Colonic mucosa (tissue), 4 donors: ENCODE results near the gene STX16. TPM values are rescaled to one million over a fixed set of nuclear protein-coding genes. Genes with fewer than 3 reads are reported as not detected.
"Not testable (repeated sequence)": the region's sequence is repeated elsewhere in the genome, so short reads cannot be mapped to it uniquely, and the experiment has no call there.

Experiments
- DNase-seq: peaks from one replicate; pipeline ENCODE4 v3.0.0-alpha.2; 2020
- H3K27ac ChIP-seq: fragments of 200-600 bp; one replicate; pipeline ENCODE4 v1.8.0; 2021
- H3K27me3 ChIP-seq: fragments of 200-600 bp; one replicate; pipeline ENCODE4 v1.8.0; 2021
- H3K36me3 ChIP-seq: fragments of 200-600 bp; one replicate; pipeline ENCODE4 v1.8.0; 2021
- H3K4me1 ChIP-seq: fragments of 200-600 bp; one replicate; pipeline ENCODE4 v1.8.0; 2021; ENCODE audit warnings: mild to moderate bottlenecking
- H3K4me3 ChIP-seq: fragments of 200-600 bp; one replicate; pipeline ENCODE4 v1.8.0; 2021
- H3K9ac ChIP-seq, 2 donors: one replicate each; pipeline ENCODE4 v1.7.0; 2013; ENCODE audit warnings: control low read depth in 2 of 2, low read depth in 2 of 2, low read length in 2 of 2
- H3K9me3 ChIP-seq: fragments of 200-600 bp; one replicate; pipeline ENCODE4 v1.8.0; 2021
- intact Hi-C: fragments of 100-400 bp; cut with DNase I; formaldehyde crosslinking; loops from one replicate; pipeline ENCODE4 v1.14.1; 2022
- total RNA-seq, 2 donors: library from RNA; stranded (reverse); fragmentation: NEBNext Ultra II Directional in 1 of 2; extraction: Animal tissue kit (Norgen Biotek cat#: 25700) in 1 of 2; gene quantifications; one replicate each; pipeline ENCODE4 v1.2.1, GENCODE V29; 2021
- TF ChIP-seq, protein P1 (sequence below): fragments of 200-600 bp; IDR thresholded peaks from one replicate; pipeline ENCODE4 v1.8.0; 2022; ENCODE audit warnings: antibody characterized with exemption, mild to moderate bottlenecking
- donor health status: healthy.
- donor health status: DM: no; HTN: no; CAD: no.
- donor health status: DM: no; HTN: no; CAD: no.

STX16 gene
- total RNA-seq, 2 donors from 2014 or later, result 36.3 to 38.3 TPM

DNA sequence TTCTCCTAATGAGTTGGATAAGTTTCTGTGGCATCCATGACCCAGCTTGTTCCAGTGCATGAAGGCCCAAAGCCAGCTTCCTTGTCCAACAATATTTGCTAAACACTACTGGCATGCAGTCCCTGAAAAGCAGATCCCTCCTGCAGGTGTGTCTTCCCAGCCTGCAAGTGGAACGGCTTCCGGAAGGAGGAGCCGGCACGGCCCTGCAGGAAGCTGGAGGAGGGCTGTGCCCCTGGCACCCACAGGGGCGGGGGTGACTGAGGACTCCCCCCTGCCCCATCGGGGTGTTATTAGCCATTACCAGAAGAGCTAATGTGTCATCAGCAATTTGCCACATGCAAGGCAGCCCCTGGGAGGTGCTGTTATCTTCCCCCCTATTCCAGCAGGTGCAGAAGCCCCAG lies 68.9 kb downstream of the STX16 start:
- Histone ChIP-seq H3K27ac (no peak overlapping the region), H3K4me1 (no peaks in the 10 kb centered on the region), H3K36me3 (no peaks in the 10 kb centered on the region), H3K9me3 (no peaks in the 10 kb centered on the region), H3K27me3 (no peaks in the 10 kb centered on the region), H3K4me3 (no peak overlapping the region), H3K9ac (no peak overlapping the region)
- TF ChIP-seq, protein P1, sequence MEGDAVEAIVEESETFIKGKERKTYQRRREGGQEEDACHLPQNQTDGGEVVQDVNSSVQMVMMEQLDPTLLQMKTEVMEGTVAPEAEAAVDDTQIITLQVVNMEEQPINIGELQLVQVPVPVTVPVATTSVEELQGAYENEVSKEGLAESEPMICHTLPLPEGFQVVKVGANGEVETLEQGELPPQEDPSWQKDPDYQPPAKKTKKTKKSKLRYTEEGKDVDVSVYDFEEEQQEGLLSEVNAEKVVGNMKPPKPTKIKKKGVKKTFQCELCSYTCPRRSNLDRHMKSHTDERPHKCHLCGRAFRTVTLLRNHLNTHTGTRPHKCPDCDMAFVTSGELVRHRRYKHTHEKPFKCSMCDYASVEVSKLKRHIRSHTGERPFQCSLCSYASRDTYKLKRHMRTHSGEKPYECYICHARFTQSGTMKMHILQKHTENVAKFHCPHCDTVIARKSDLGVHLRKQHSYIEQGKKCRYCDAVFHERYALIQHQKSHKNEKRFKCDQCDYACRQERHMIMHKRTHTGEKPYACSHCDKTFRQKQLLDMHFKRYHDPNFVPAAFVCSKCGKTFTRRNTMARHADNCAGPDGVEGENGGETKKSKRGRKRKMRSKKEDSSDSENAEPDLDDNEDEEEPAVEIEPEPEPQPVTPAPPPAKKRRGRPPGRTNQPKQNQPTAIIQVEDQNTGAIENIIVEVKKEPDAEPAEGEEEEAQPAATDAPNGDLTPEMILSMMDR, result no peak
- DNase-seq, result peak; percentile 13
- intact Hi-C loops, result no loop called here

DNA sequence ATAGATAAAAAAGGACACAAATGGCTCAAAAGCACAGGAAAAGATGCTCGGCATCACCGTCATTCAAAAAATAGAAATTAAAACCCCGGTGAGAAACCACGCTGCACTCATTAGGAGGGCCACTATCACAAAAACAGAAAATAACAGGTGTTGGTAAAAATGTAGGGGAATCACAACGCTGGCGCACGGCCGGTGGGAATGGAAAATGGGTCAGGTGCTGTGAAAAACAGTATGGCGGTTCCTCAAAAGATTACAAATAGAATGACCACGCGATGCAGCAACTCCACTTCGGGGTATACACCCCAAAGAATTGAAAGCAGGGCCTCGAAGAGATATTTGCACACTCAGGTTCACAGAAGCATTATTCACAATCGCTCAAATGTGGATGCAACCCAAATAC lies 69.8 kb downstream of the STX16 start:
- H3K27me3 ChIP-seq, result no peaks in the 10 kb centered on the region
- H3K36me3 ChIP-seq, result no peaks in the 10 kb centered on the region
- TF ChIP-seq, protein P1, result no peak
- no peak overlapping the region for H3K27ac ChIP-seq
- H3K4me1 ChIP-seq, result no peaks in the 10 kb centered on the region
- no peaks in the 10 kb centered on the region for H3K9me3 ChIP-seq
- intact Hi-C loops, result no loop called here
- no peak for DNase-seq
- no peak overlapping the region for H3K4me3 ChIP-seq
- no peak overlapping the region for H3K9ac ChIP-seq

DNA sequence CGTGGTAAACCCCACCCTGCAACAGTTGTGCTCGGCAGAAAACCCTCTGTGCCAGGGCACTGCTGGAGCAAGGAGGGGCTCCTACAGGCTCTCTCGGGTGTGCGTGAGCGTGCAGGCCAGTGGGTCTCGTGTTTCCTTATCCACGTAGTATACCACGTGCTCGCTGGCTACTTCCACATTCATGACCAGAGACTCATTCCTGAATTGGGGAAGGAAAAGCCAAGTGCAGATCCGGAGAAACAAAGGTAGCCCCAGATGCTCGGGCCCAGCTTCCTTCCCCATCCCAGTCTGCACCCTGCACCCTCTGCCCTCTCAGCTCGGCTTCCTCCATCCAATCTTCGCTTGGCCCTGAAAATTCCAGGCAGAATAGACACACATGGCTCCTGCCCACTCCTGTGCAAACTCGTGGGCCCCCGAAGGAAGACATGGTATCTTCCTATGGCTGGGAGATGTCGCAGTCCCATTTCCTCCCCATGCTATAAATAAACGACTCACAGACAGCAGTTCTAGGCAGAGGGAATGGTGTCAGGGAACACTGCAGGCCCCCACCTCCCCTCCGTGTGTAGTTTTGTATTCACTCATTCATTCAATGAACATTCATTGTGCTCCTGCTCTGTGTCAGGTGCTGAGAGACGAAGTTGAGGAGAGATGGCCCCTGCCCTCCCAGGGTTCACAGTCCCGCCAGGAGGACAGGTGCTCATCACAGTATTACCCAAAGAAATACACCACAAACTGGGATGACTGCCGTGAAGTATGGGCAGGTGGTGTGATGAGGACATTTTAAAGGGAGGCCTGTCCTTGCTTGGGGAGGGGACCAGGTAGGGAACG lies 71.1 kb downstream of the STX16 start:
- intact Hi-C loops, result no loop called here
- H3K4me3 ChIP-seq, result no peak overlapping the region
- TF ChIP-seq, protein P1, result no peak
- H3K4me1 ChIP-seq, result no peaks in the 10 kb centered on the region
- no peak overlapping the region for H3K27ac ChIP-seq
- no peak overlapping the region for H3K9ac ChIP-seq
- H3K27me3 ChIP-seq, result no peaks in the 10 kb centered on the region
- no peaks in the 10 kb centered on the region for H3K9me3 ChIP-seq
- DNase-seq, result peak; percentile 16
- H3K36me3 ChIP-seq, result no peaks in the 10 kb centered on the region

DNA sequence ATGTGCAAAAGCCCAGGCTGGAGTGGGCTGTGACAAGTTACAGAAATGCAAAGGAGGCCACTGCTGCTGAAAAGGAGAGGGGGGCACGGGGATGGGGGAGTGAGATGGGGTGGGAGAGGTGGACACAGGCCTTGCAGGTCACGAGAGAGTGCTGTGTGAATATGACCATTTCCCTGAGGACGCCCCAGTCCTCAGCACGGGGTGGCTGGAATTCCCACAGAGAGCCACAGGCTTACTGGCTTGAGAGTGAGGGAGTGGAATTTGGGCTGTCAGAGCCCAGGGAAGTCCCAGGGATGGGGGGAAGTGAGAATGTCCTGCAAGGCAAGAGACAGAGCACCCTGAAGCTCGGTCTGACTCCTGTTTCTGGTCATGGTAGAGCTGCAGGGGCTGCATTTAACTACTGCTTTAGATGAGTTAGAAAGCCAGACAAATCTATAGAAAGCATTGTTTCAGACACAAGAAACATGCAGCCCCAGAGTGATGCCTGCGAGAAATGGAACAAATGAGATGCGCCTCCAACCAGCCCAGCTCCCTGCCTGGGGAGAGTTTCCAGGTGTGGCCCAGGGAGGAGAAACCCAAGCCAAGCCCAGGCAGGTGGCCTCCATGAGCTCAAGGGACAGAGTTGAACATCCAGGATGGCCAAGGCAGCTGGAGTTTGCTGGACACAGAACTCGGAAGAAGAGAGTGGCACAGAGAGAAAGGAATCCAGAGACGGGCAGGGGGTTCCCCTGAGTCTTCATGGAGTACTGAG lies 72.0 kb downstream of the STX16 start:
- TF ChIP-seq, protein P1, result no peak
- Histone ChIP-seq H3K36me3 (no peaks in the 10 kb centered on the region), H3K9ac (no peak overlapping the region), H3K4me1 (no peaks in the 10 kb centered on the region), H3K4me3 (no peak overlapping the region), H3K9me3 (no peaks in the 10 kb centered on the region), H3K27me3 (no peaks in the 10 kb centered on the region), H3K27ac (no peak overlapping the region)
- intact Hi-C loops, result no loop called here
- DNase-seq, result peak; percentile 9

DNA sequence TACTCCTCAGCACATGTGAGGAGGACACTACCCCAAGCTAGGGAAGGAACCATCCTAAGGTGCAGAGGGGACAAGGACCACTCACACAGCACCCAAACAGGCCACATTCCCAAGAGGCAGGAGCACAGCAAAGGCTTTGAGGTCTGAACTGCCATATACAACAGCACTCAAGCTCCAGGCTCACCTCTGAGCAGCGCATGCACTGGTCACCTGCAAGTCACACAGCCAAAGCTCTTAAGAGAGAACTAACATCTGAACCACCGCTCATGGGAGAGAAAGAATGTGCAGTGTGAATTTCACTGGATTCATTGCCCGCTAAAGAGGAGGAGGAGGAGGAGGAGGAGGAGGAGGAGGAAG lies 72.5 kb downstream of the STX16 start:
- Histone ChIP-seq H3K9ac (no peak overlapping the region), H3K9me3 (no peaks in the 10 kb centered on the region), H3K27ac (no peak overlapping the region), H3K4me1 (no peaks in the 10 kb centered on the region), H3K4me3 (no peak overlapping the region), H3K36me3 (no peaks in the 10 kb centered on the region), H3K27me3 (no peaks in the 10 kb centered on the region)
- TF ChIP-seq, protein P1, result no peak
- intact Hi-C loops, result no loop called here
- DNase-seq, result no peak

DNA sequence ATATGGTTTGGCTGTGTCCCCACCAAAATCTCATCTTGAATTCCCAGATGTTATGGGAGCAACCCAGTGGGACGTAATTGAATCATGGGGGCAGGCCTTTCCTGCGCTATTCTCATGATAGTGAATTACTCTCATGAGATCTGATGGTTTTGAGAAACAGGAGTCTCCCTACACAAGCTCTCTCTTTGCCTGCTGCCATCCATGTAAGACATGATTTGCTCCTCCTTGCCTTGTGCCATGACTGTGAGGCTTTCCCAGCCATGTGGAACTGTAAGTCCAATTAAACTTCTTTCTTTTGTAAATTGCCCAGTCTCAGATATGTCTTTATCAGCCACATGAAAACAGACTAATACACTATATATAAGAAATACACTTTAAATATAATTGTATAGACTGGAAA lies 75.1 kb downstream of the STX16 start:
- H3K27ac ChIP-seq, H3K27me3 ChIP-seq, H3K9ac ChIP-seq, H3K4me3 ChIP-seq, H3K36me3 ChIP-seq, intact Hi-C loops, H3K4me1 ChIP-seq, H3K9me3 ChIP-seq, DNase-seq: not testable (repeated sequence)
